ENCODE measurements around the gene ATAD3B. TPM values are rescaled to one million over a fixed set of nuclear protein-coding genes. Genes with fewer than 3 reads are reported as not detected.
A peak's percentile ranks its signal among the peaks of the same experiment; 100 is the strongest.

The ATAD3B gene
- total and polyA plus RNA-seq, 2 of the 13 experiments (the other 11 are each of a cell fraction or from before 2014, with no cell fraction given) = 9.6 to 31.1 TPM

GRCh38 chr1:1431845-1432273, 39.7 kb upstream of the ATAD3B start (continued):
- no peak; the same call in 1 of the 2 replicates for TF ChIP-seq MTA1 (CRISPR knock-in tag; IDR thresholded peaks at IDR 0.05; ENCODE audit: borderline replicate concordance)
- TF ChIP-seq MED13 (CRISPR knock-in tag; IDR thresholded peaks at IDR 0.05) = peak; percentile 56; the same call in 1 of the 2 replicates
- peak; percentile 80 for TF ChIP-seq NCOA2 (CRISPR knock-in tag; IDR thresholded peaks at IDR 0.05)
- peak; percentile 53 for TF ChIP-seq GATAD2A (CRISPR knock-in tag; IDR thresholded peaks at IDR 0.05)
- peak; percentile 43 for TF ChIP-seq HNRNPLL (IDR thresholded peaks at IDR 0.05; ENCODE audit: low read depth, low read length, poor library complexity, severe bottlenecking)
- peak; percentile 59; the same call in 1 of the 2 replicates for TF ChIP-seq HOMEZ (CRISPR knock-in tag; IDR thresholded peaks at IDR 0.05; ENCODE audit: low read depth)
- TF ChIP-seq MAZ (IDR thresholded peaks at IDR 0.05; ENCODE audit: borderline replicate concordance, low read depth, low read length) = peak; percentile 93; the same call in 1 of the 2 replicates
- TF ChIP-seq MAZ (CRISPR knock-in tag; IDR thresholded peaks at IDR 0.05; ENCODE audit: low read depth) = peak; percentile 86
- TF ChIP-seq FOXA3 (CRISPR knock-in tag; IDR thresholded peaks at IDR 0.05) = peak; percentile 66
- no peak for TF ChIP-seq ZNF160 (CRISPR knock-in tag; IDR thresholded peaks at IDR 0.05)
- TF ChIP-seq ZNF703 (CRISPR knock-in tag; IDR thresholded peaks at IDR 0.05; ENCODE audit: borderline replicate concordance) = no peak
- 0 out of 2 replicates have a peak, but pooled peaks have one; percentile 45 for TF ChIP-seq RELA (CRISPR knock-in tag; IDR thresholded peaks at IDR 0.05)
- TF ChIP-seq ZBTB2 (CRISPR knock-in tag; IDR thresholded peaks at IDR 0.05; ENCODE audit: low read depth) = 0 out of 2 replicates have a peak, but pooled peaks have one; percentile 37
- peak; percentile 97 for TF ChIP-seq SRSF1 (optimal IDR thresholded peaks at IDR 0.05; ENCODE audit: low read depth, low read length)
- no peak for TF ChIP-seq RAD51 (IDR thresholded peaks at IDR 0.05; ENCODE audit: borderline replicate concordance)
- TF ChIP-seq HNF4A (CRISPR knock-in tag; IDR thresholded peaks at IDR 0.05) = peak; percentile 63
- TF ChIP-seq TSC22D2 (CRISPR knock-in tag; IDR thresholded peaks at IDR 0.05; ENCODE audit: borderline replicate concordance) = peak; percentile 63
- TF ChIP-seq SNAI1 (CRISPR knock-in tag; IDR thresholded peaks at IDR 0.05; ENCODE audit: borderline replicate concordance) = 0 out of 2 replicates have a peak, but pooled peaks have one; percentile 33
- no peak for TF ChIP-seq EHMT2 (IDR thresholded peaks at IDR 0.05; ENCODE audit: borderline replicate concordance, low read depth, low read length)
- peak; percentile 75 for TF ChIP-seq SP4 (CRISPR knock-in tag; IDR thresholded peaks at IDR 0.05)
- TF ChIP-seq ZBTB7B (CRISPR knock-in tag; IDR thresholded peaks at IDR 0.05) = peak; percentile 95
- TF ChIP-seq TFAP4 (IDR thresholded peaks at IDR 0.05; ENCODE audit: borderline replicate concordance, low read depth) = peak; percentile 69; the same call in 1 of the 2 replicates
- TF ChIP-seq ZNF296 (CRISPR knock-in tag; conservative IDR thresholded peaks at IDR 0.05) = peak; percentile 97
- TF ChIP-seq RXRB (CRISPR knock-in tag; IDR thresholded peaks at IDR 0.05; ENCODE audit: borderline replicate concordance) = peak; percentile 83
- peak; percentile 45; the same call in 1 of the 2 replicates for TF ChIP-seq ZNF292 (CRISPR knock-in tag; IDR thresholded peaks at IDR 0.05; ENCODE audit: borderline replicate concordance, low read depth)
- peak; percentile 22; the same call in 1 of the 2 replicates for TF ChIP-seq ZNF619 (CRISPR knock-in tag; IDR thresholded peaks at IDR 0.05)
- TF ChIP-seq NR2F6 (IDR thresholded peaks at IDR 0.05) = peak; percentile 71
- TF ChIP-seq NR2F6 (CRISPR knock-in tag; IDR thresholded peaks at IDR 0.05) = peak; percentile 93
